GM12865 (cell line): ENCODE measurements around the gene SYCP2.
"Not testable (repeated sequence)": the region's sequence is repeated elsewhere in the genome, so short reads cannot be mapped to it uniquely, and the experiment has no call there.

ENCODE experiments used
- DNase-seq: peaks from one replicate; pipeline ENCODE4 v3.0.0; 2010; ENCODE audit warnings: low read depth
- H3K4me3 ChIP-seq: 2 replicates; pipeline ENCODE4 v1.5.1; 2011; ENCODE audit warnings: mild to moderate bottlenecking, low read depth, low read length, control low read depth
- CTCF ChIP-seq: IDR thresholded peaks from 2 replicates; pipeline ENCODE4 v1.5.1; 2011; ENCODE audit warnings: low read length, control low read depth, low read depth, inconsistent platforms; ENCODE audit not compliant: insufficient read depth; ENCODE audit errors: missing control alignments

Gene SYCP2

GRCh38 chr20:59863058-59863457 lies 70.4 kb downstream of the SYCP2 start:
- no peak for DNase-seq
- TF ChIP-seq CTCF: no peak
- no peak overlapping the region for H3K4me3 ChIP-seq

- H3K4me3 ChIP-seq: no peak overlapping the region
- TF ChIP-seq CTCF: no peak
- no peak for DNase-seq
Observed at GRCh38 chr20:59861401-59861800, 72.0 kb downstream of the SYCP2 start.

- DNase-seq: no peak
- no peak overlapping the region for H3K4me3 ChIP-seq
- no peak for TF ChIP-seq CTCF
Observed at GRCh38 chr20:59858425-59858824, 75.0 kb downstream of the SYCP2 start.

GRCh38 chr20:59857966-59858365 lies 75.5 kb downstream of the SYCP2 start:
- no peak overlapping the region for H3K4me3 ChIP-seq
- no peak for TF ChIP-seq CTCF
- no peak for DNase-seq

GRCh38 chr20:59856941-59857340 lies 76.5 kb downstream of the SYCP2 start:
- not testable (repeated sequence) for DNase-seq, H3K4me3 ChIP-seq

- not testable (repeated sequence) for H3K4me3 ChIP-seq, DNase-seq
Observed at GRCh38 chr20:59856526-59856925, 76.9 kb downstream of the SYCP2 start.

- peak; percentile 53 for TF ChIP-seq CTCF
- DNase-seq: peak; percentile 67
- H3K4me3 ChIP-seq: no peak overlapping the region
Observed at GRCh38 chr20:59850018-59850641, 83.3 kb downstream of the SYCP2 start.

- H3K4me3 ChIP-seq: no peak overlapping the region
- DNase-seq: no peak
- no peak for TF ChIP-seq CTCF
Observed at GRCh38 chr20:59848182-59848581, 85.3 kb downstream of the SYCP2 start.
